Lower lobe of right lung (tissue), 2 donors: ENCODE results near the gene ACACA. TPM values are rescaled to one million over a fixed set of nuclear protein-coding genes. Genes with fewer than 3 reads are reported as not detected.

Experiments used
- ATAC-seq, 2 donors: fragments of 200-7000 bp; cut with Tn5 transposase; one replicate each; pipeline ENCODE4 v1.9.1; 2020 to 2022; ENCODE audit warnings: mild to moderate bottlenecking in 2 of 2, moderate library complexity in 2 of 2
- DNase-seq: peaks from one replicate; pipeline ENCODE4 v3.0.0-alpha.2; 2020
- H3K27ac ChIP-seq: fragments of 200-600 bp; one replicate; pipeline ENCODE4 v1.8.0; 2022
- H3K27me3 ChIP-seq: fragments of 200-600 bp; one replicate; pipeline ENCODE4 v1.8.0; 2022; ENCODE audit warnings: low read depth
- H3K36me3 ChIP-seq: fragments of 200-600 bp; one replicate; pipeline ENCODE4 v1.8.0; 2022; ENCODE audit warnings: mild to moderate bottlenecking
- H3K4me1 ChIP-seq: fragments of 200-600 bp; one replicate; pipeline ENCODE4 v1.8.0; 2022
- H3K4me3 ChIP-seq: fragments of 200-600 bp; one replicate; pipeline ENCODE4 v1.8.0; 2022; ENCODE audit warnings: mild to moderate bottlenecking
- H3K9me3 ChIP-seq: fragments of 200-600 bp; one replicate; pipeline ENCODE4 v1.8.0; 2022
- CTCF ChIP-seq: fragments of 200-600 bp; IDR thresholded peaks from one replicate; pipeline ENCODE4 v1.8.0; 2022; ENCODE audit warnings: antibody characterized with exemption, mild to moderate bottlenecking
- intact Hi-C: fragments of 100-400 bp; cut with DNase I; formaldehyde crosslinking; loops from one replicate; pipeline ENCODE4 v1.11.0; 2022
- total RNA-seq: library from RNA; stranded (reverse); fragmentation: NEBNext Ultra II Directional; extraction: Animal tissue kit (Norgen Biotek cat#: 25700); gene quantifications from one replicate; pipeline ENCODE4 v1.2.1, GENCODE V29; 2021
- donor health status: DM: no; HTN: yes; CAD: no; lungs with severe emphysema.

The ACACA gene
- total RNA-seq, 1 donor from 2014 or later, result 132 TPM

GRCh38 chr17:37180376-37180775 lies 226.3 kb downstream of the ACACA start:
- peaks cover 58% of the 10 kb centered on the region for H3K36me3 ChIP-seq
- no peaks in the 10 kb centered on the region for H3K27me3 ChIP-seq
- TF ChIP-seq CTCF, result no peak
- H3K9me3 ChIP-seq, result no peaks in the 10 kb centered on the region
- DNase-seq, result no peak
- no peaks in the 10 kb centered on the region for H3K4me1 ChIP-seq
- intact Hi-C loops, result no loop called here
- H3K4me3 ChIP-seq, result no peak overlapping the region
- no peak overlapping the region for H3K27ac ChIP-seq
- ATAC-seq, result no peak

- Histone ChIP-seq H3K4me1 (no peaks in the 10 kb centered on the region), H3K27me3 (no peaks in the 10 kb centered on the region), H3K4me3 (no peak overlapping the region), H3K36me3 (peaks cover 60% of the 10 kb centered on the region), H3K27ac (no peak overlapping the region), H3K9me3 (no peaks in the 10 kb centered on the region)
- ATAC-seq, result no peak
- DNase-seq, result no peak
- intact Hi-C loops, result no loop called here
- TF ChIP-seq CTCF, result no peak
Measured at GRCh38 chr17:37179893-37180292, 226.7 kb downstream of the ACACA start.

GRCh38 chr17:37177254-37177870 lies 229.3 kb downstream of the ACACA start:
- H3K4me1 ChIP-seq, result no peaks in the 10 kb centered on the region
- no peak overlapping the region for H3K27ac ChIP-seq
- H3K9me3 ChIP-seq, result no peaks in the 10 kb centered on the region
- DNase-seq (no peak), ATAC-seq (no peak)
- intact Hi-C loops, result no loop called here
- H3K27me3 ChIP-seq, result no peaks in the 10 kb centered on the region
- H3K36me3 ChIP-seq, result peaks cover 60% of the 10 kb centered on the region
- TF ChIP-seq CTCF, result no peak
- H3K4me3 ChIP-seq, result no peak overlapping the region

- Histone ChIP-seq H3K27ac (no peak overlapping the region), H3K9me3 (no peaks in the 10 kb centered on the region), H3K36me3 (peaks cover 60% of the 10 kb centered on the region), H3K27me3 (no peaks in the 10 kb centered on the region), H3K4me3 (no peak overlapping the region), H3K4me1 (no peaks in the 10 kb centered on the region)
- TF ChIP-seq CTCF, result no peak
- DNase-seq (no peak), ATAC-seq (no peak)
- intact Hi-C loops, result no loop called here
Measured at GRCh38 chr17:37176723-37177122, 229.9 kb downstream of the ACACA start.

- no peaks in the 10 kb centered on the region for H3K9me3 ChIP-seq
- ATAC-seq (no peak), DNase-seq (no peak)
- peaks cover 39% of the 10 kb centered on the region for H3K36me3 ChIP-seq
- H3K4me3 ChIP-seq, result no peak overlapping the region
- intact Hi-C loops, result no loop called here
- no peaks in the 10 kb centered on the region for H3K4me1 ChIP-seq
- H3K27me3 ChIP-seq, result no peaks in the 10 kb centered on the region
- TF ChIP-seq CTCF, result no peak
- H3K27ac ChIP-seq, result no peak overlapping the region
Measured at GRCh38 chr17:37174205-37174604, 232.4 kb downstream of the ACACA start.
